GM23338 (cell line): Measurements from ENCODE around the gene EPPIN.

ENCODE experiments used
- CREB1 ChIP-seq: fragments of 250-450 bp; sonication (Bioruptor Pico); IDR thresholded peaks from 2 replicates; pipeline ENCODE4 v1.5.0; 2020; ENCODE audit warnings: low read depth, mild to moderate bottlenecking, moderate library complexity
- CTCF ChIP-seq, 2 experiments: fragments of 200-600 bp in 1 of 2; sonication (generic) in 1 of 2; conservative IDR thresholded peaks; 2 replicates each; pipeline versions ENCODE4 v1.5.1 to v1.6.1; 2016 to 2017; ENCODE audit warnings: antibody characterized with exemption in 2 of 2, low read depth in 2 of 2, mild to moderate bottlenecking in 2 of 2, moderate library complexity in 1 of 2
- ETS1 ChIP-seq: IDR thresholded peaks from 2 replicates; pipeline ENCODE4 v1.6.1; 2016; ENCODE audit warnings: antibody characterized with exemption
- EZH2 ChIP-seq: fragments of 200-600 bp; sonication (generic); IDR thresholded peaks from one replicate; pipeline ENCODE4 v1.8.0; 2017; ENCODE audit warnings: antibody characterized with exemption, mild to moderate bottlenecking, low read depth; ENCODE audit not compliant: unreplicated experiment
- EZH2phosphoT487 ChIP-seq: fragments of 200-600 bp; sonication (generic); IDR thresholded peaks from one replicate; pipeline ENCODE4 v1.8.1; 2018; ENCODE audit warnings: antibody characterized with exemption; ENCODE audit not compliant: unreplicated experiment
- JUNB ChIP-seq: IDR thresholded peaks from one replicate; pipeline ENCODE4 v1.6.1; 2016; ENCODE audit warnings: antibody characterized with exemption; ENCODE audit not compliant: unreplicated experiment
- NANOG ChIP-seq: IDR thresholded peaks from 2 replicates; pipeline ENCODE4 v1.6.1; 2016; ENCODE audit warnings: antibody characterized with exemption, borderline replicate concordance
- POLR2AphosphoS5 ChIP-seq: IDR thresholded peaks from 2 replicates; pipeline ENCODE4 v1.6.1; 2016; ENCODE audit warnings: antibody characterized with exemption, low read depth
- REST ChIP-seq: IDR thresholded peaks from one replicate; pipeline ENCODE4 v1.6.1; 2018; ENCODE audit warnings: antibody characterized with exemption; ENCODE audit not compliant: unreplicated experiment
- STAT1 ChIP-seq: IDR thresholded peaks from one replicate; pipeline ENCODE4 v1.6.1; 2016; ENCODE audit warnings: antibody characterized with exemption; ENCODE audit not compliant: unreplicated experiment
- ZNF114 ChIP-seq: fragments of 250-450 bp; sonication (Bioruptor Pico); IDR thresholded peaks from 2 replicates; pipeline ENCODE4 v1.5.0; 2020; ENCODE audit warnings: mild to moderate bottlenecking, moderate library complexity
- ZNF331 ChIP-seq: fragments of 250-450 bp; sonication (Bioruptor Pico); IDR thresholded peaks from 2 replicates; pipeline ENCODE4 v1.5.0; 2020; ENCODE audit warnings: low read depth, mild to moderate bottlenecking, moderate library complexity
- ZNF462 ChIP-seq: fragments of 250-450 bp; sonication (Bioruptor Pico); IDR thresholded peaks from 2 replicates; pipeline ENCODE4 v1.5.0; 2020; ENCODE audit warnings: mild to moderate bottlenecking, moderate library complexity

- TF ChIP-seq CTCF (conservative IDR thresholded peaks at IDR 0.05; ENCODE audit: low read depth in 2 of 2) (peak; percentile 93 to 98), EZH2 (no peak), REST (no peak), EZH2phosphoT487 (no peak), CREB1 (no peak), POLR2AphosphoS5 (no peak), NANOG (no peak), ZNF114 (no peak), ZNF462 (no peak), ETS1 (no peak), ZNF331 (CRISPR knock-in tag) (no peak), JUNB (no peak), STAT1 (no peak)
These were observed 45.5 kb upstream of the EPPIN start for GRCh38 chr20:45592574-45593189.
